GM10847 (cell line): ENCODE measurements around the gene LEF1.

Experiments
- POLR2A ChIP-seq: IDR thresholded peaks from 2 replicates; pipeline ENCODE4 v1.6.1; 2011; ENCODE audit not compliant: insufficient read length; ENCODE audit errors: extremely low read depth

LEF1 gene

DNA sequence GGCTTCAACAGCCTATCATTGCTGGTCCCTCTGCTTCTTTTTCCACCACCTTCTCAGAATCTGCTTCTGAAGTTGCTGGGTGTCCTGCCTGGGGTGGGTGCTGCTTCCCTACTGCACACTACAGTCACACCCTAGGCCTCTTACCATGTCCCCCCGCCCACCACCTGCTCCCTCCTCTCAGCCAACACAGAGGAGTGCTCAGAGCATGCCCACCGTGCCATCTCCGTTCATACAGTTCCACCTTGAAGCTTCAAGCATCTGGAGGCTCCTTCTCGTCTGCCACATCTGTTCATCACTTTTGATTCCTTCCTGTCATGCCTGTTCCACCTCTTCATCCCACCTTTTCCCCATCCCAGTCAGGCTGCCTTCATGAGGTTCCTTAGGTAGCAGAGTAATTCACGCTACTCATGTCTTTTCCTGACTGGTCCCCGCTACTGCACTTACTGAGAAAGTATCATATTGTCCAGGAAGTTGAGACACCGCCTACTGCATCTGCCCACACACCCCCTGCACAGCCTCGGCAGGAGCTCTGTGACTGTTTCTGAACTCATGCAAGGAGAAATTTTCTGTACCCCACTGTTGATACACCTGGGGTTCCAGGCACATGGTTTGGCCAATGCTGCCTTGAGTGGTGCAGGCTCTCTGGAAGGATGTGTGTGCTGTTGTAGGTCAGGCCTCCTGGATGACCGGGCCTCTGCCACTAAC is 139.6 kb downstream of the LEF1 start:
- TF ChIP-seq POLR2A, result no peak

DNA sequence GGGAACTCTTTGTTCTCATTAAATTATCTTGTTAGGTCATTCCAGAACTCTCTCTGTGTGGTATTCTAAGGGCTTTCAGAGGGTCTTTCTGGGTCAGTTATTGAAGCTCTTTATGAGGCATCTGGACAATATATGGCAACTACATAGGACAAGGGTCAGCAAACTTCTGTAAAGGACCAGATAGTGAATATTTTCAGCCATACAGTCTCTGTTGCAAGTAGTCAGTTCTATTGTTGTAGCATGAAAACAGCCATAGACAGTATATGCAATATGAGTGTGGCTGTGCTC is 143.9 kb downstream of the LEF1 start:
- no peak for TF ChIP-seq POLR2A

DNA sequence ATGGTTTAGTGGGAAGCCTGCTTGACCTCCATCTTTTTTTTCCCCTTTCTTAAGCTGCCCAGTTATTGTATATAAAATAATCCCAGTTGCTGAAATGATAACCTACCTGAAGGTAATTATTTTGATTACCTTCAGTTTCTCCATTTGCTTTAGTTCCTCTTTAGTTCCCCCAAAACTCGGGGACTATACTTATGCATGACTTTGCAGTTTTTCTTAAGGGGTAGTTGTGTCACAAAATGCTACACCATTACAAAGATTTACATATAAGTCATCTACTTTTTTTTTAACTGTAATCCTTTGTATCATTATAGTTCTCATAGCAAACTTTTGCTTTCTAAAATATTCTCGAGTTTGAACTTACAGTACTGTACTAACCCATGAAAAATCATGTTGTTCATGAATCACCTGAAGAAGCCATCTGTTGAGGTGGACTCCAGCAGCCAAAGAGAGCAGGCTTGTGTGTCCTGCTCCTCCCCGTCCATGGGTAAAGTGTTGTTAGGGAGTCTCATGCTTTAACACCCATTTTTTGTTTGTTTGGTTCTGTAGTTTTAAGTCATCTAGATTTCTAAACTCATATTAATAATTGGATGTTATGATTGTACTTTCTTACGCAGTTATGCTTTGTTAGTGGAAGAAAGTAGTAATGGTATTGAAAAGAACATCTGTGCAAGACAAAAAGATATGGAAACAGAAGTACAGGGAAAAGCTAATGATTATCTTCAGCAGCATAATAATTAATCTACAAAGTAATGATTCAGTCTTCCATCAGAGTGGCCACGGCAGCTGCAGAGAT is 144.5 kb downstream of the LEF1 start:
- no peak for TF ChIP-seq POLR2A

DNA sequence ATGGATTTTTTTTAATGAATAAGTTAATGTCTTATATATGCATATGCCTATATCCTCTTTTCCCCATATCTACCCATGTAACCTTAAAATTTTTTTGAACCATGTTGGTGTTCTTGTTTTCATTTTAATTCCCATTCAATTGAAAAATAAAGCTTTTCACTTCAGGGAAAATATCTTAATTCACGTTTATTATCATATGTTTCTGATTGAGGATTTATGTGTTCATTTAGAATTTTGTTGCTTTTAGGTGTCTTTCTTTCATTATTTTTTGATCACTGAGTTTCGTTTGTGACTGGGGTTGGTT is 149.9 kb downstream of the LEF1 start:
- TF ChIP-seq POLR2A, result no peak

DNA sequence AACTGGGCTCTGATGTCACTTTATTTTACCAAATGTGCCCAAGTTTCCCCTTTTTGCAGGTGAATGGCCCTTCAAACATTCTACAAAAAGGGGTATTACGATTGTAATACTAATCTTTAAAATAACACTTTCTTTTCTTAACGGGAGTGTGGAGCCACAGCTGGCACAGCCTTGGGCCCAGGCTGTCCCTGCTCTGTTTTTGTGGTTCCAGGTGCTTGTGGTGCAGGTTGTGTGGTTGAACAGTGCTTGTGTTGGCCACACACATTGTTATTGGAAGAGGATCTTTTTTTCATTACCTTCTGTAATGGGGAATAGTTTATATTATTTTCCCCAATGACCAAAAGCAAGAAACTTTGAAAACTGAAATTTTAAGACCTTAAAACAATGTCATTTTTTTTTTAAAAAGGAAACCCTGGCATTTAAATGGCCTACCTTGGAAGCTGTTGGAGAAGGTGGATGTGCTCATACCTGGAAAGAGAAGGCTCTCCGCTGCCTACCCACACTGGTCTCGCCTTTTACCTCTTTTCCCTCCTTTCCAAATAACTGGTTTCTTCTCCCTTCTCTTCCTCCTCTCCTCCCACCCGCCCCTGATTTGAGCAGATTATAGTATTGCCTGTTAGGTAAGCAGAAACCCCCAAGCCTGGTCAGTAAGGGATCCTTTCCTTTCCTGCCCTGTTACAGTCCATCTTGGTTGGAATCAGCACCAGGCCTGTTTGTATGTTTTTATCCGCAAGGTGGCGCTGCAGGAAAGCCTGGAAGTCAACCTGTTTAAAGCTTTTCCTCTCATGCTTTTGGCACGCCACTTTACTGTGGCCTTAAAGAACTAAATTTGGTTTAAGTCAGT is 150.5 kb downstream of the LEF1 start:
- TF ChIP-seq POLR2A, result no peak

DNA sequence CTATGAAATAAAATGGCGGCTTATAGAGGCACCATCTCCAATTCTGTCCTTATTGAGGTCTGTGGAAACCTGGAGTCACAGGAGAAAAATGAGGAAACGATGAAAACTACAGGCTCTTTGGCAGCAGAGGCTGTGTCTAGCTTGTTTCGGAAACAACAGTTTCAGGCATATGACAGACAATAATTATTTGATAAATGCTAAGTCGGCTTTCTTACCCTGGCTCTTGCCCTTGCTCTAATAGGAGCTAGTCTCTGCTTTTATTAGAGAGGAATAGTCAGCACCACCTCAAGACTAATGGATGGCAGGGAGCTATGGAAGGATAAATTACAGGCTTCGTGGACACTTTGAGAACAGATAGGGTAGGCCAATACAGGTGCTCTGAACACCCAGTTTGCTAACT is 154.8 kb downstream of the LEF1 start:
- TF ChIP-seq POLR2A, result no peak

DNA sequence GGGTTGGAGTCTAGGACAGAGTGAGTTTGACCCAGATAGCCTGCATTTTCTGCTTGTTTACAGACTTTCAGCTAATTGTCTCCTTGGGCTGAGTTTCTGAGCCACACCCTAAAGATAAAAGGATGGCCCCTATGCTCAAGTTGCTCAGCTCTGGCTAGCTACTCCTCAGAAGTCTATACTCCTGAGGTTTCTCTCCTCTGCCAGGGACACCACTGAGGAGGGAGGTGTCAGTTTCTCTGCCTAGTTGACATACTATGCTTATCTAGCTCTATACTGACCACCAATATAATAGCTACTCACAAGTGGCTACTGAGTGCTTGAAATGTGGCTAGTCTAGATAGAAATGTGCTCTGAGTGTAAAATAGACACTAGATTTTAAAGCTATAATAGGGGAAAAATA is 155.4 kb downstream of the LEF1 start:
- TF ChIP-seq POLR2A, result no peak

DNA sequence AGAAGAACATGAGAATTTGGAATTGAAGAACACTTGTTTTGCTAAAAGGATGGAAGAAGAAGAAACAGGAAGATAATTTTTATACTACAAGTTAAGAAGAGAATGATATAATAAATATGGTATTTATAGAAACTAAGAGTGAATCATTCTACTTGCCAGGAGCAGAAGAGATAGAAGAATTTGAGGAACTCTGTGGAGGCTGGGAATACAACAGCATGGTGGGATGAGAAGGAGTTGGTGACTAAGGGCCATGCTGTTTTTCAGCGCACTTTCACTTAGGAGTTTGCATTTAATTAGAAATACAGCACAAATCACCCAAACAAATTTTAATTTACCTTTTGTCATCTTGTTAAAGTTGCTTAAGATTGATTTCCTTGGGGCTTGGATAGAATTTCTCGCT is 158.6 kb downstream of the LEF1 start:
- TF ChIP-seq POLR2A, result no peak

DNA sequence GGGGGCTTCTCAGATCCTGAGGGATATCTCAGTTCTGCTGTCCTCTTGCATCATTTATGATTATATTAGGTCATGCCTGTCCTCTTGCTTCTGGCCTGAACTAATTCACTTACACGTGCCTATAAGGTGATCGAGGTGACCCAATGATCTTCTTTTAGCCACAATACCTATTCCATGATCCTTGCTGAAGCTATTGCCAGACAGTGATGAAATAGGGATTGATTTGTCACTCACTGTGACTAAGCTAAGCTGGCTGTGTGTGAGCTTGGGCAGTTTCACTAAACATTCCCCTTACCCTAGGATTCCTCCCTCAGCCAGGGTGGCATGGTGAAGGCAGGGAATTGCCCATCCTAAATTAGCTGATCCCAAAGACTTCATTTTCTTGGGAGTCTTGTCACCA is 160.0 kb downstream of the LEF1 start:
- no peak for TF ChIP-seq POLR2A

DNA sequence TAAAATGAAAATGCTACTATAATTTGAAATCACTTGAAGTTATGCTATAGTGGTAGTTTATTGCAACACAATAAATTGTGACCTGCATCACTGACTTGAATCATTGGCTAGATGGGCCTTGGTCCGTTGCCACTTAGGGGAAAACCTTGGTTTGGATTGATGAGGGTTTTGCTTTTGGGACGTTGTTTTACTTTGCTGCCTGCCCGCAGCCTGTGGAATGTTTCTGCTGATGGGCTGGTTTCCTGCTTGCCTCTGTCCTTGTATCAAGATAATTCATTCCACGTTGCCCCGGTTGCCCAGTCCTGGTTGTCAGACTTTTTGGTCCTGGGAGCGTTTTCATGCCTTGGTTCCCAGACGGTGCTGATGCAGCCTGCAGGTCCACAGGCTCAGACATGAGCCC is 160.7 kb downstream of the LEF1 start:
- TF ChIP-seq POLR2A, result no peak

DNA sequence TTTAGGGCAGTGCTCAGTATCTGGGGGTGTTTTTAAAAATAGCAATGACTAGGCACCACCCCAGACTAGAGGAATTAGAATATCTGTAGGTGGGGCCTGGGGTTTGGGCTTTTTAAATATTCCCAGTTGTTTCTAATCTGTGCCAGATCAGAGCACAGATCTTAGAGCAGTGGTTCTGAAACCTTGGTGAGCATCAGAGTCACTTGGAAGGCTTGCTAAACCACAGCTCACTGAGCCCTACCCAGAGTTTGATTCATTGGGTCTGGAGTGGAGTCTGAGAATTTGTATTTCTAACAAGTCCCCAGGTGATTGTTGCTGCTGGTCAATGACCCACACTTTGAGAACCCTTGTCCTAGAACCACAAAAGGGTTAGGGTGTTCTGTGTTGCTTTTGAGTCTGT is 162.4 kb downstream of the LEF1 start:
- no peak for TF ChIP-seq POLR2A

DNA sequence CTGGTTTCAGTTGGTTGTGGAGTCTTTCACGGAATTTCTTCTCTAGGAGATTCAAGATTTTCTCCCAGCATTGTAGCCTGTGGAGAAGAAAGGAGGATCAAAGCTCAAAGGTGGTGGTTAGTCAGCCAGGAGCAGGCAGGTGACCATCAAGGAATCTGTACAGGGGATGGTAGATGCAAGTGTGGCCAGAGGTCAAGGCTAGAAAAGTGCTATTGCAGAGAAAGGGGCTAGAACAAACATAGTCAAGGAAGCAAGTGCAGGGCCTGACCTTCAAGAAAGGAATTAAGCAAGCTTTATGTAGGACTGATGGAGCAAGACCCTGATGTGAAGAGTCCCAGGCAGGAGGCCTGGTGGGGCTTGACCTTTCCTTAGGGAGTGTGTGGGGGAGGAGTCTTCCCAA is 162.9 kb downstream of the LEF1 start:
- TF ChIP-seq POLR2A, result no peak

DNA sequence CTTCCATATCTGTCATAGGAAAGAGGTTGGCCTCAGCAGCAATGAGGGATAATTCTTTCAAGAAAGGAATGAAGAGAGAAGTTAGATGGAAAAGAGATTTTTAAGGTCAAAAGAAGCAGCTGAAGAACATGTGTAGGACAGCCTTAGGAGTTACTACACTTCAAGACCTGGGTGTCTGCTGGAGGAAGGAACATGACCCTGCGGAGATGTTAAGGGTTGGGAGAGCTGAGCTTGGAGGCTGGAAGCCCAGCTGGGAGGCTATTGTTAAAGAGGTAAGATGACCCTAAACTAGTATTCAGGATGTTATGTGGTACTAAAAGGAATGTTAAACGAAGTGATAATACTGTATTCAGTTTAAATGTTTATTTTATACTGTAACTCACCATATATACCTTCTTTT is 164.1 kb downstream of the LEF1 start:
- TF ChIP-seq POLR2A, result no peak

DNA sequence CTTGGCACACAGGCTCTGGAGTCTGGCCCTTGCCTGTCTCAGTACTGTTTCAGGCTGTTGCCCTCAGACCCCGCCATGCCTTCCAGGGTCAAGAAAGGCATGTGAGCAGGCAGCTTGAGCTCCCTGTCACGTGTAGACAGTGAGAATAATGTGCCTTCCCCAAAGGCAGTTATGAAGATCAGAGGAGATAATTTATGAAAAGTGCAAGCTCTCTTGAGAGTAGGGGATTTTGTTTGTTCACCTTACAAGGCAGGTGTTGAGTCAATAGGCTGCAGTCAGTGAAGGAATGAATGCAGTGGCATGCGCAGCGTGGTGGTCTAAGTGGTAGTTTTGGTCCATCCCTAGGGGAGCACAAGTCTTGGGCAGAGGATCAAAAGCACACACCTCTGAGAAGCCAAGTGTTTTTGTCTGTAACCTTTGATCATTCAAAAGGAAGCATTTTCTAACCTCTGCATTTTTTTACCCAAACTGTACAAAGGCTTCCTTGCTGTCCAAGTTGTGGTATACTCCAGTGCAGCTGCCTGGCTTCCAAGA is 164.7 kb downstream of the LEF1 start:
- TF ChIP-seq POLR2A, result no peak

DNA sequence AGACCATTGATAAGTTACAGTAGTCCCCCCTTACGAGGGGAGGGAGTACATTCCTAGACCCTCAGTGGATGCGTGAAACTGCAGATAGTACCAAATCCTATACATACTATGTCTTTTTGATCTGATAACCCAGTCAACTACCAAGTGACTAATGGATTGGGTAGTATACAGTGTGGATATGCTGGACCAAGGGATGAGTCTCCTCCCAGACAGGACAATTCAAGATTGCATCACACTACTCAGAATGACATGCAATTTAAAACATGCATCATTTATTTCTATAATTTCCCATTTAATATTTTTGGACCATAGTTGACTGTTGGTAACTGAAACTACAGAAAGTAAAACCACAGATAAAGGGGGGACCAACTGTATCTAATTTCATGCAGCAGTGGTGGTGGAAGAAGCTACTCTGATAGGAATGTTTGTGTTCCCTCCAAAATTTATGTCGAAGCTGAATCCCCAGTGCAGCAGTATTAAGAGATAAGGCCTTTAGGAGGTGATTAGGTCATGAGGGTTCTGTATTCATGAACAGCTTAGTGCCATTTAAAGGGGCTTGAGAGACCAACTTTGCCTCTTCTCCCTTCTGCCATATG is 167.1 kb downstream of the LEF1 start:
- no peak for TF ChIP-seq POLR2A
